GM23338 (cell line): ENCODE measurements around the gene TIMM9.
A peak's percentile ranks its signal among the peaks of the same experiment; 100 is the strongest.

ENCODE experiments used
- EZH2 ChIP-seq: fragments of 200-600 bp; sonication (generic); IDR thresholded peaks from one replicate; pipeline ENCODE4 v1.8.0; 2017; ENCODE audit warnings: antibody characterized with exemption, mild to moderate bottlenecking, low read depth; ENCODE audit not compliant: unreplicated experiment
- EZH2phosphoT487 ChIP-seq: fragments of 200-600 bp; sonication (generic); IDR thresholded peaks from one replicate; pipeline ENCODE4 v1.8.1; 2018; ENCODE audit warnings: antibody characterized with exemption; ENCODE audit not compliant: unreplicated experiment
- JUNB ChIP-seq: IDR thresholded peaks from one replicate; pipeline ENCODE4 v1.6.1; 2016; ENCODE audit warnings: antibody characterized with exemption; ENCODE audit not compliant: unreplicated experiment
- POLR2AphosphoS5 ChIP-seq: IDR thresholded peaks from 2 replicates; pipeline ENCODE4 v1.6.1; 2016; ENCODE audit warnings: antibody characterized with exemption, low read depth
- TF ChIP-seq, protein P1 (sequence below), 2 experiments: fragments of 200-600 bp in 1 of 2; sonication (generic) in 1 of 2; conservative IDR thresholded peaks; 2 replicates each; pipeline versions ENCODE4 v1.5.1 to v1.6.1; 2016 to 2017; ENCODE audit warnings: antibody characterized with exemption in 2 of 2, low read depth in 2 of 2, mild to moderate bottlenecking in 2 of 2, moderate library complexity in 1 of 2
- TF ChIP-seq, protein P2 (sequence below): IDR thresholded peaks from 2 replicates; pipeline ENCODE4 v1.6.1; 2016; ENCODE audit warnings: antibody characterized with exemption

DNA sequence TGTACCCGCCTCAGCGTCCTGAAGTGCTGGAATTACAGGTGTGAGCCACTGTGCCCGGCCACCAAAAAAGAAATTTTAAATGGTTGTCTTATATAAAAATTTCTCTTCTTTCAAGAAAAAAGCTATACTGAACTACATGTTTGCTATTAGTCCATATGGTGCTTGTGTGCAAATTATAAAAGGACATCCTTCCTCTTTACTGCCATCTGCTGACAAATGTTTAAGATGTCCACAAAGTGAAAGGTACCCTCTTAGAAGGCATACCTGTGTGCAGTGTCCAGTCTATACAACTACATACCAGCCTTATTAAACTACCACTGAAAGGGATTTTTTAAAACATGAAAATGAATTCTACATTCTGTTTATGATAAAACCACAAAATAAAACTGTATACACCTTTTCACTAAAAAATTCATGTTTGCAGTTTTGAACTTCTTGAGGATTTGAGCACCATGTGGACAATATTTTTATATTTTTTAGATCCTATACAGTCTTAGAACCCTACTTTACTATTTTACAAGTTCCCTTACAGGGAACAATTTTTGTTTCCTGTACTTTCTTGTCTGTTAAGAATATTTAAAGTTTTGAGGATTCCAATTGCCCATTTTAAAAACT lies 64.4 kb downstream of the TIMM9 start:
- TF ChIP-seq, protein P1, sequence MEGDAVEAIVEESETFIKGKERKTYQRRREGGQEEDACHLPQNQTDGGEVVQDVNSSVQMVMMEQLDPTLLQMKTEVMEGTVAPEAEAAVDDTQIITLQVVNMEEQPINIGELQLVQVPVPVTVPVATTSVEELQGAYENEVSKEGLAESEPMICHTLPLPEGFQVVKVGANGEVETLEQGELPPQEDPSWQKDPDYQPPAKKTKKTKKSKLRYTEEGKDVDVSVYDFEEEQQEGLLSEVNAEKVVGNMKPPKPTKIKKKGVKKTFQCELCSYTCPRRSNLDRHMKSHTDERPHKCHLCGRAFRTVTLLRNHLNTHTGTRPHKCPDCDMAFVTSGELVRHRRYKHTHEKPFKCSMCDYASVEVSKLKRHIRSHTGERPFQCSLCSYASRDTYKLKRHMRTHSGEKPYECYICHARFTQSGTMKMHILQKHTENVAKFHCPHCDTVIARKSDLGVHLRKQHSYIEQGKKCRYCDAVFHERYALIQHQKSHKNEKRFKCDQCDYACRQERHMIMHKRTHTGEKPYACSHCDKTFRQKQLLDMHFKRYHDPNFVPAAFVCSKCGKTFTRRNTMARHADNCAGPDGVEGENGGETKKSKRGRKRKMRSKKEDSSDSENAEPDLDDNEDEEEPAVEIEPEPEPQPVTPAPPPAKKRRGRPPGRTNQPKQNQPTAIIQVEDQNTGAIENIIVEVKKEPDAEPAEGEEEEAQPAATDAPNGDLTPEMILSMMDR (conservative IDR thresholded peaks at IDR 0.05; ENCODE audit: low read depth in 2 of 2): peak; percentile 37 to 43
- TF ChIP-seq POLR2AphosphoS5: no peak
- no peak for TF ChIP-seq EZH2phosphoT487
- TF ChIP-seq, protein P2, sequence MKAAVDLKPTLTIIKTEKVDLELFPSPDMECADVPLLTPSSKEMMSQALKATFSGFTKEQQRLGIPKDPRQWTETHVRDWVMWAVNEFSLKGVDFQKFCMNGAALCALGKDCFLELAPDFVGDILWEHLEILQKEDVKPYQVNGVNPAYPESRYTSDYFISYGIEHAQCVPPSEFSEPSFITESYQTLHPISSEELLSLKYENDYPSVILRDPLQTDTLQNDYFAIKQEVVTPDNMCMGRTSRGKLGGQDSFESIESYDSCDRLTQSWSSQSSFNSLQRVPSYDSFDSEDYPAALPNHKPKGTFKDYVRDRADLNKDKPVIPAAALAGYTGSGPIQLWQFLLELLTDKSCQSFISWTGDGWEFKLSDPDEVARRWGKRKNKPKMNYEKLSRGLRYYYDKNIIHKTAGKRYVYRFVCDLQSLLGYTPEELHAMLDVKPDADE: no peak
- TF ChIP-seq EZH2: no peak
- no peak for TF ChIP-seq JUNB
